Retinal pigment epithelial cell (primary cell): ENCODE measurements around the gene TMEM140.

Experiments used
- DNase-seq: peaks from one replicate; pipeline ENCODE4 v3.0.0-alpha.2; 2010; ENCODE audit warnings: low read depth
- H3K4me3 ChIP-seq: 2 replicates; pipeline ENCODE4 v1.5.1; 2011; ENCODE audit warnings: mild to moderate bottlenecking, low read length, control low read depth, moderate library complexity
- CTCF ChIP-seq: conservative IDR thresholded peaks from 2 replicates; pipeline ENCODE4 v1.5.1; 2011; ENCODE audit warnings: low read depth, low read length, control low read depth, inconsistent platforms

The TMEM140 gene

GRCh38 chr7:135201350-135201749 is 53.5 kb downstream of the TMEM140 start:
- DNase-seq, result no peak
- no peak overlapping the region for H3K4me3 ChIP-seq
- no peak for TF ChIP-seq CTCF

- H3K4me3 ChIP-seq, result no peak overlapping the region
- no peak for DNase-seq
- TF ChIP-seq CTCF, result no peak
Measured at GRCh38 chr7:135204341-135204749, 56.5 kb downstream of the TMEM140 start.

GRCh38 chr7:135204876-135205275 is 57.0 kb downstream of the TMEM140 start:
- TF ChIP-seq CTCF, result no peak
- DNase-seq, result no peak
- H3K4me3 ChIP-seq, result no peak overlapping the region

- DNase-seq, result no peak
- no peak for TF ChIP-seq CTCF
- no peak overlapping the region for H3K4me3 ChIP-seq
Measured at GRCh38 chr7:135205850-135206249, 58.0 kb downstream of the TMEM140 start.

- no peak for DNase-seq
- TF ChIP-seq CTCF, result no peak
- H3K4me3 ChIP-seq, result no peak overlapping the region
Measured at GRCh38 chr7:135206941-135207391, 59.1 kb downstream of the TMEM140 start.

- TF ChIP-seq CTCF, result no peak
- no peak for DNase-seq
- H3K4me3 ChIP-seq, result no peak overlapping the region
Measured at GRCh38 chr7:135207406-135208101, 59.7 kb downstream of the TMEM140 start.

- H3K4me3 ChIP-seq, result no peak overlapping the region
- no peak for DNase-seq
- TF ChIP-seq CTCF, result no peak
Measured at GRCh38 chr7:135208102-135208793, 60.4 kb downstream of the TMEM140 start.
